Activated CD4-positive, alpha-beta memory T cell treated with anti-CD3 and anti-CD28 coated beads for 36 hours (primary cell): ENCODE data around the gene VPS37D. TPM values are rescaled to one million over a fixed set of nuclear protein-coding genes. Genes with fewer than 3 reads are reported as not detected.

ENCODE experiments used
- CTCF ChIA-PET: fragments of 350-600 bp; sonication (Branson Sonifier 250); formaldehyde crosslinking; loops from one replicate; lab custom pipeline; 2021; ENCODE audit warnings: antibody characterized with exemption, inconsistent platforms; lab: Charles Lee
- POLR2A ChIA-PET: fragments of 350-600 bp; sonication (Branson Sonifier 250); formaldehyde crosslinking; loops from one replicate; lab custom pipeline; 2021; ENCODE audit warnings: antibody characterized with exemption; lab: Charles Lee
- DNase-seq: peaks from one replicate; pipeline ENCODE4 v3.0.0-alpha.2; 2020
- H3K27ac Mint-ChIP-seq: one replicate; pipeline ENCODE4 v1.8.0; 2021; ENCODE audit warnings: mixed read lengths
- H3K27me3 Mint-ChIP-seq: one replicate; pipeline ENCODE4 v1.8.0; 2021; ENCODE audit warnings: mixed read lengths
- H3K36me3 Mint-ChIP-seq: one replicate; pipeline ENCODE4 v1.8.0; 2021; ENCODE audit warnings: mixed read lengths
- H3K4me1 Mint-ChIP-seq: one replicate; pipeline ENCODE4 v1.8.0; 2021; ENCODE audit warnings: low read depth, mixed read lengths
- H3K4me3 Mint-ChIP-seq: one replicate; pipeline ENCODE4 v1.8.0; 2021; ENCODE audit warnings: mild to moderate bottlenecking, mixed read lengths
- H3K9me3 Mint-ChIP-seq: one replicate; pipeline ENCODE4 v1.8.0; 2021; ENCODE audit warnings: mixed read lengths
- intact Hi-C: fragments of 100-400 bp; cut with micrococcal nuclease; formaldehyde crosslinking; loops from one replicate; pipeline ENCODE4 v1.15.1; 2023
- total RNA-seq, 2 experiments: library from RNA; stranded (reverse); gene quantifications; one replicate each; pipeline ENCODE4 v1.2.3, GENCODE V29; 2021

Gene VPS37D
- total RNA-seq, 2 experiments from 2014 or later = 0.22 to 0.26 TPM

GRCh38 chr7:73685311-73685710 is 17.7 kb downstream of the VPS37D start:
- H3K9me3 Mint-ChIP-seq = no peaks in the 10 kb centered on the region
- POLR2A ChIA-PET = no interaction called here

DNA sequence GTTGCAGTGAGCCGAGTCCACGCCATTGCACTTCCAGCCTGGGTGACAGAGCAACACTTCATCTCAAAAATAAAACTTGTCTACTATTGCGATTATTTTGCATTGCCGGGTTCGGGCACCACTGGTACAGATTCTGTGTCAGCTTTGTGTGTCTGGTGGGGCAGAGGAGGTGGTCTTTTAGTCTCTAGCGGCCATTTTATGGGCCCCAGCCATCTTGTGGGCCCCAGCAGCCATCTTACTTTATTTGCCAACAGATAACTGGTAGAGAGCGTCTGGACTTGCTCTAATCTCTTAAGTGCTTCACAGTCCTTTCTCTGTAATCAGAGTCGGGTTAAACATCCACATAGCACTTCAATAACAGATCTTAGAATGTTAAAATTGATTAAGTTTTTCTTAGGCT is 20.7 kb downstream of the VPS37D start:
- Mint-ChIP-seq H3K27ac (no peak overlapping the region), H3K4me3 (no peak overlapping the region), H3K27me3 (no peaks in the 10 kb centered on the region), H3K4me1 (peaks cover 28% of the 10 kb centered on the region), H3K36me3 (peaks cover 35% of the 10 kb centered on the region), H3K9me3 (no peaks in the 10 kb centered on the region)
- POLR2A ChIA-PET = no interaction called here
- DNase-seq = no peak
- CTCF ChIA-PET = no interaction called here
- intact Hi-C loops = loop anchor here (10.0 kb wide), 1 partner anchor 163 kb away; the partner anchor contains the start of gene BAZ1B

More at GRCh38 chr7:73685311-73685710, 17.7 kb downstream of the VPS37D start:
- Mint-ChIP-seq H3K27ac (no peak overlapping the region), H3K4me3 (peak overlapping the region; percentile 56), H3K4me1 (peaks cover 46% of the 10 kb centered on the region), H3K27me3 (no peaks in the 10 kb centered on the region), H3K36me3 (peaks cover 26% of the 10 kb centered on the region)
- intact Hi-C loops = loop anchor here (10.0 kb wide), 1 partner anchor 161 kb away; the partner anchor contains the start of gene BAZ1B
- DNase-seq = no peak
- CTCF ChIA-PET = no interaction called here

GRCh38 chr7:73690646-73691045 is 23.0 kb downstream of the VPS37D start:
- Mint-ChIP-seq H3K4me3 (no peak overlapping the region), H3K27ac (no peak overlapping the region), H3K36me3 (peaks cover 44% of the 10 kb centered on the region), H3K4me1 (peaks cover 16% of the 10 kb centered on the region), H3K9me3 (no peaks in the 10 kb centered on the region), H3K27me3 (no peaks in the 10 kb centered on the region)
- intact Hi-C loops = no loop called here
- DNase-seq = no peak
- POLR2A ChIA-PET = interaction anchor here (0.6 kb wide), 1 partner anchor 566 kb away, joined by 3 read pairs; no protein-coding TSS in a partner anchor
- CTCF ChIA-PET = interaction anchor here (2.1 to 2.6 kb wide), 2 partner anchors 12 to 84 kb away, joined by 8 to 12 read pairs; no protein-coding TSS in a partner anchor

DNA sequence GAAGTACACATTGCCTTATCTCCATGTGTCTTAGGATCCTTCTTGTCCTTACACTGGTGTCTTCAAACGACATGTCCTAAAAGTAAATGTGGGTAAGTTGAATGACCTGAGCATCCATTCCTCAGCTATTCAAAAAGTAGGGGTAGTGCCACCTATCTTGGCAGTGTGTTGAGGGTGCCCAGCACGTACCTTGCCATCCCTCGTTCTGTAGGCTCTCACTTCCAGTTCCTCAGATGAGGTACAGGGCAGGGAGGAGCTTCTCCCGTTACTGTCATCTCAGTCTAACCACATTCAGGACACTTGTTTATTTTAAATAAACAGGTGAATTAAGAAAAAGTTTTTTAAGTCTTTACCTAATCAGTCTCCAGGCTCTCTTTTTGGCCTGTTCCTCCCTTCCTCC is 28.7 kb downstream of the VPS37D start:
- Mint-ChIP-seq H3K27me3 (no peaks in the 10 kb centered on the region), H3K36me3 (peaks cover 36% of the 10 kb centered on the region), H3K9me3 (no peaks in the 10 kb centered on the region), H3K4me1 (no peaks in the 10 kb centered on the region), H3K4me3 (no peak overlapping the region), H3K27ac (no peak overlapping the region)
- intact Hi-C loops = no loop called here
- ChIA-PET CTCF (no interaction called here), POLR2A (no interaction called here)
- DNase-seq = no peak

GRCh38 chr7:73698410-73698809 is 30.8 kb downstream of the VPS37D start:
- ChIA-PET CTCF (interaction anchor here (0.6 to 0.7 kb wide), 2 partner anchors 27 to 30 kb away, joined by 3 read pairs; no protein-coding TSS in a partner anchor), POLR2A (no interaction called here)
- DNase-seq = no peak
- Mint-ChIP-seq H3K27ac (no peak overlapping the region), H3K9me3 (no peaks in the 10 kb centered on the region), H3K4me3 (no peak overlapping the region), H3K36me3 (peaks cover 35% of the 10 kb centered on the region), H3K27me3 (no peaks in the 10 kb centered on the region), H3K4me1 (no peaks in the 10 kb centered on the region)
- intact Hi-C loops = no loop called here

DNA sequence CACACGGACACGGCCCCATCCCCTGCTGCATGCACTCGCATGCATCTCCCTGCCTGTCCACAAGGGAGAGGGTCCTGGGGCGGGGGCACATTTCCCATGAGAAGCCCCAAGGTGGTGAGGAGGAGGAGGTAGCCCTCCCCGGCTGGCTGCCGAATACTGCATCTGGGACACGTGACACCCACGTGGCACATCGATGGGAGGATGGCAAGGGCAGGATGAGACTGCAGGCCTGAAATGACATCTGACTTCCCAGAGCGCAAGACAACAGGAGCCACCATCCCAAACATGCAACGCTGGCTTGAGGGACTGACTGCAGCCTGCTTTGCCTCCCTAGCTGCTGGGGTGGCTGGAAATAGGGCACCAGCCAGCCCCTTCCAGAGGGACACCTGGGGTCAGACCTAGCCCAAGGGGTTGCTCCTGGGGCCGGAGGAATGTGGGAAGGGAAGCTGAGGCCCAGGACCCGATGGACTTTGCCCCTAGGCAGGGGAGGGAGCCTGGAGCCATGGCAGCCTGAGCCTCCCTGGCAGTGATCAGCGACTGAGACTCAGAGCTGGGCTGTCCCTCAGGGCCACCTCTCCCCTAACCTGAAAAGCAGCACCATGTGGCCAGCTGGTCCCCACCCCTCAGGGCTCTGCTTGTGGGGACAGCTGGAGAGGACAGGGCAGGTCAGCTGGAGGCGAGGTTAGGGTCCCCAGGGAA is 31.9 kb downstream of the VPS37D start:
- no peak overlapping the region for H3K27ac Mint-ChIP-seq
- CTCF ChIA-PET = no interaction called here
- no peaks in the 10 kb centered on the region for H3K27me3 Mint-ChIP-seq
- DNase-seq = no peak
- H3K4me3 Mint-ChIP-seq = no peak overlapping the region
- POLR2A ChIA-PET = no interaction called here
- H3K4me1 Mint-ChIP-seq = no peaks in the 10 kb centered on the region
- peaks cover 32% of the 10 kb centered on the region for H3K36me3 Mint-ChIP-seq
- H3K9me3 Mint-ChIP-seq = no peaks in the 10 kb centered on the region
- intact Hi-C loops = no loop called here

- ChIA-PET POLR2A (no interaction called here), CTCF (interaction anchor here (1.5 kb wide), 1 partner anchor 8 kb away, joined by 7 read pairs; no protein-coding TSS in a partner anchor)
- Mint-ChIP-seq H3K4me1 (no peaks in the 10 kb centered on the region), H3K9me3 (no peaks in the 10 kb centered on the region), H3K27ac (no peak overlapping the region), H3K27me3 (no peaks in the 10 kb centered on the region), H3K4me3 (no peak overlapping the region), H3K36me3 (peaks cover 29% of the 10 kb centered on the region)
- no peak for DNase-seq
- intact Hi-C loops = no loop called here
Observed at GRCh38 chr7:73700069-73700423, 32.4 kb downstream of the VPS37D start.

DNA sequence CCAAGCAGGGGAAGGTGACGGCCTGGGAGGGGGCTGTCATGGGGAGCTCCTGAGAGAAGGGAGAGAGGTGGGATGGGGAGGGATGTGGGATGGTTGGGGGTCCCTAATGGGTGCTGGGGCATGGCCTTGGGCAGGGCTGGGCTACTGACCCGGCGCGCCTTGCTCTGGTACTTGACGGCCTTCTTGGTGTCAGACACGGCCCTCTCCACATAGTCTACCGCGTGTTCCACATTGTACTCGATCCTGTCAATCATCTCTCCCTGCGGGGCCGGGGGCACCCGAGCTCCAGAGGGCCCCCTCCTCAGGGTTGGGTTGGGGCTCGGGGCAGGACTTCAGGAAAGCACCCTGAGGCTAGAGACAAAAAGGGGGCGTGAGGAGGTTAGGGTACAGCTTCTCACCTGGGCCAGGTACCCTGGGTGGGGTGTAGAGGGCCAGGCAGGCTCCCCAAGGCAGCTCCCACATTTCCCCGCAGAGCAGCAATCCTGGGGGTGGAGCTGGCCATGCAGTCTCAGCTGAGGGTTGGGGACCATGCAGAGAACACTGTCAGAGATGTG is 33.0 kb downstream of the VPS37D start:
- H3K36me3 Mint-ChIP-seq = peaks cover 26% of the 10 kb centered on the region
- POLR2A ChIA-PET = interaction anchor here (0.9 kb wide), 1 partner anchor 11 kb away, joined by 3 read pairs; no protein-coding TSS in a partner anchor
- H3K9me3 Mint-ChIP-seq = no peaks in the 10 kb centered on the region

GRCh38 chr7:73701357-73701995 is 33.8 kb downstream of the VPS37D start:
- Mint-ChIP-seq H3K4me3 (no peak overlapping the region), H3K9me3 (no peaks in the 10 kb centered on the region), H3K27ac (no peak overlapping the region), H3K4me1 (peaks cover 3% of the 10 kb centered on the region), H3K36me3 (peaks cover 26% of the 10 kb centered on the region), H3K27me3 (no peaks in the 10 kb centered on the region)
- CTCF ChIA-PET = interaction anchor here (0.9 to 2.1 kb wide), 12 partner anchors 9 to 164 kb away, joined by 3 to 10 read pairs (median 4); no protein-coding TSS in a partner anchor
- POLR2A ChIA-PET = interaction anchor here (0.9 kb wide), 1 partner anchor 10 kb away, joined by 3 read pairs; no protein-coding TSS in a partner anchor
- DNase-seq = peak; percentile 44
- intact Hi-C loops = no loop called here

More for the DNA sequence above, 33.0 kb downstream of the VPS37D start:
- H3K27ac Mint-ChIP-seq = no peak overlapping the region
- CTCF ChIA-PET = interaction anchor here (0.9 to 1.5 kb wide), 5 partner anchors 9 to 94 kb away, joined by 4 to 10 read pairs (median 5); no protein-coding TSS in a partner anchor
- no peaks in the 10 kb centered on the region for H3K4me1 Mint-ChIP-seq
- no peak for DNase-seq
- no peak overlapping the region for H3K4me3 Mint-ChIP-seq
- H3K27me3 Mint-ChIP-seq = no peaks in the 10 kb centered on the region
- intact Hi-C loops = no loop called here

GRCh38 chr7:73702226-73702625 is 34.6 kb downstream of the VPS37D start:
- Mint-ChIP-seq H3K9me3 (no peaks in the 10 kb centered on the region), H3K27me3 (no peaks in the 10 kb centered on the region), H3K36me3 (peaks cover 22% of the 10 kb centered on the region), H3K4me3 (no peak overlapping the region), H3K27ac (no peak overlapping the region), H3K4me1 (peaks cover 10% of the 10 kb centered on the region)
- ChIA-PET CTCF (interaction anchor here (0.7 to 2.1 kb wide), 10 partner anchors 11 to 163 kb away, joined by 3 to 8 read pairs (median 3); no protein-coding TSS in a partner anchor), POLR2A (interaction anchor here (3.6 kb wide), 1 partner anchor 14 kb away, joined by 18 read pairs; no protein-coding TSS in a partner anchor)
- intact Hi-C loops = loop anchor here (2.0 kb wide), 1 partner anchor 17 kb away; the partner anchor contains the start of gene STX1A
- no peak for DNase-seq

- no peak for DNase-seq
- no peaks in the 10 kb centered on the region for H3K27me3 Mint-ChIP-seq
- H3K4me1 Mint-ChIP-seq = peaks cover 10% of the 10 kb centered on the region
- no peak overlapping the region for H3K27ac Mint-ChIP-seq
- POLR2A ChIA-PET = interaction anchor here (3.6 kb wide), 1 partner anchor 14 kb away, joined by 18 read pairs; no protein-coding TSS in a partner anchor
- CTCF ChIA-PET = interaction anchor here (0.7 to 2.1 kb wide), 10 partner anchors 11 to 163 kb away, joined by 3 to 8 read pairs (median 3); no protein-coding TSS in a partner anchor
- H3K36me3 Mint-ChIP-seq = peaks cover 19% of the 10 kb centered on the region
- H3K9me3 Mint-ChIP-seq = no peaks in the 10 kb centered on the region
- H3K4me3 Mint-ChIP-seq = no peak overlapping the region
- intact Hi-C loops = loop anchor here (2.0 kb wide), 1 partner anchor 16 kb away; the partner anchor contains the start of gene STX1A
Observed at GRCh38 chr7:73702665-73703064, 35.0 kb downstream of the VPS37D start.
